Esophagus squamous epithelium (tissue), 4 donors: ENCODE measurements around the gene TRIM33.

Experiments used
- CTCF ChIP-seq, 6 experiments: fragments of 450-650 bp in 4 of 6; fragments of 200-600 bp in 2 of 6; sonication (generic) in 2 of 6; IDR thresholded peaks; one replicate each; pipeline ENCODE4 v1.5.1; 2016 to 2019; ENCODE audit warnings: antibody characterized with exemption in 6 of 6, mild to moderate bottlenecking in 4 of 6, moderate library complexity in 4 of 6
- POLR2A ChIP-seq, 4 donors: fragments of 450-650 bp; IDR thresholded peaks; one replicate each; pipeline ENCODE4 v1.6.1; 2017; ENCODE audit warnings: antibody characterized with exemption in 4 of 4, mild to moderate bottlenecking in 4 of 4, moderate library complexity in 3 of 4

GRCh38 chr1:114499478-114499877 lies 11.5 kb downstream of the TRIM33 start:
- TF ChIP-seq CTCF (IDR thresholded peaks at IDR 0.05) (no peak), POLR2A (IDR thresholded peaks at IDR 0.05) (no peak)
